Fibroblast of lung (primary cell): ENCODE data around the gene UTP11. TPM values are rescaled to one million over a fixed set of nuclear protein-coding genes. Genes with fewer than 3 reads are reported as not detected.

Experiments used
- DNase-seq, 2 donors: peaks; one replicate each; pipeline versions ENCODE4 v3.0.0 to v3.0.0-alpha.2; 2010; ENCODE audit warnings: low read depth in 2 of 2
- H2AFZ ChIP-seq: 2 replicates; pipeline ENCODE4 v1.5.1; 2012; ENCODE audit warnings: low read length, control low read depth, inconsistent platforms
- H3K27ac ChIP-seq: 2 replicates; pipeline ENCODE4 v1.5.1; 2011; ENCODE audit warnings: low read length, control low read depth; ENCODE audit not compliant: insufficient read depth
- H3K27me3 ChIP-seq: 2 replicates; pipeline ENCODE4 v1.5.1; 2011; ENCODE audit warnings: mild to moderate bottlenecking, low read length; ENCODE audit not compliant: control insufficient read depth, insufficient read depth
- H3K36me3 ChIP-seq: 2 replicates; pipeline ENCODE4 v1.5.1; 2011; ENCODE audit warnings: low read length; ENCODE audit not compliant: control insufficient read depth, insufficient read depth
- H3K4me1 ChIP-seq: 2 replicates; pipeline ENCODE4 v1.5.1; 2011; ENCODE audit warnings: low read length; ENCODE audit not compliant: control insufficient read depth, insufficient read depth; ENCODE audit errors: extremely low read depth
- H3K4me2 ChIP-seq: 2 replicates; pipeline ENCODE4 v1.5.1; 2011; ENCODE audit warnings: low read length, control low read depth; ENCODE audit not compliant: insufficient read depth; ENCODE audit errors: extremely low read depth
- H3K4me3 ChIP-seq, 4 experiments: fragments of 200-600 bp in 1 of 4; sonication (generic) in 1 of 4; replicated peaks in 1 of 4; 2 replicates each; pipeline ENCODE4 v1.5.1; 2011 to 2016; ENCODE audit warnings: low read length in 4 of 4, low read depth in 3 of 4, mild to moderate bottlenecking in 3 of 4, control low read depth in 2 of 4, inconsistent platforms in 1 of 4, mixed read lengths in 1 of 4; ENCODE audit not compliant: insufficient read depth in 1 of 4; ENCODE audit errors: control extremely low read depth in 1 of 4
- H3K79me2 ChIP-seq: 2 replicates; pipeline ENCODE4 v1.5.1; 2012; ENCODE audit warnings: mild to moderate bottlenecking, low read length, inconsistent platforms; ENCODE audit not compliant: control insufficient read depth, insufficient read depth
- H3K9ac ChIP-seq: 2 replicates; pipeline ENCODE4 v1.5.1; 2011; ENCODE audit warnings: mild to moderate bottlenecking, low read length, control low read depth; ENCODE audit not compliant: insufficient read depth
- H3K9me3 ChIP-seq: 2 replicates; pipeline ENCODE4 v1.5.1; 2012; ENCODE audit warnings: low read depth, low read length; ENCODE audit not compliant: control insufficient read depth, insufficient read depth
- H4K20me1 ChIP-seq: 2 replicates; pipeline ENCODE4 v1.5.1; 2011; ENCODE audit warnings: low read length; ENCODE audit not compliant: control insufficient read depth, insufficient read depth; ENCODE audit errors: extremely low read depth
- EZH2 ChIP-seq: IDR thresholded peaks from 2 replicates; pipeline ENCODE4 v1.5.1; 2012; ENCODE audit warnings: low read length, control low read depth, mild to moderate bottlenecking; ENCODE audit errors: missing control alignments
- polyA plus RNA-seq, 2 donors: library from polyadenylated mRNA; depleted of rRNA in 1 of 2; stranded (reverse) in 1 of 2; unstranded in 1 of 2; fragments of >200 nt; gene quantifications; 2 replicates each; pipeline ENCODE4 v1.2.1, GENCODE V29; 2011 to 2012; ENCODE audit warnings: missing spikeins in 1 of 2
- total RNA-seq: library from RNA; depleted of rRNA; stranded (reverse); fragments of >200 nt; gene quantifications from 2 replicates; pipeline ENCODE4 v1.2.1, GENCODE V29; 2014
- TF ChIP-seq, protein P1 (sequence below), 2 donors: IDR thresholded peaks in 1 of 2; conservative IDR thresholded peaks in 1 of 2; 1 replicate in 1 of 2; 2 replicates in 1 of 2; pipeline ENCODE4 v1.5.1; 2011 to 2012; ENCODE audit warnings: low read length in 2 of 2, control low read depth in 1 of 2, inconsistent platforms in 1 of 2, low read depth in 1 of 2, mild to moderate bottlenecking in 1 of 2

UTP11 gene
- total and polyA plus RNA-seq, 2 donors (not counting 1 experiment from before 2014, with no cell fraction given): 34.8 to 56.5 TPM

DNA sequence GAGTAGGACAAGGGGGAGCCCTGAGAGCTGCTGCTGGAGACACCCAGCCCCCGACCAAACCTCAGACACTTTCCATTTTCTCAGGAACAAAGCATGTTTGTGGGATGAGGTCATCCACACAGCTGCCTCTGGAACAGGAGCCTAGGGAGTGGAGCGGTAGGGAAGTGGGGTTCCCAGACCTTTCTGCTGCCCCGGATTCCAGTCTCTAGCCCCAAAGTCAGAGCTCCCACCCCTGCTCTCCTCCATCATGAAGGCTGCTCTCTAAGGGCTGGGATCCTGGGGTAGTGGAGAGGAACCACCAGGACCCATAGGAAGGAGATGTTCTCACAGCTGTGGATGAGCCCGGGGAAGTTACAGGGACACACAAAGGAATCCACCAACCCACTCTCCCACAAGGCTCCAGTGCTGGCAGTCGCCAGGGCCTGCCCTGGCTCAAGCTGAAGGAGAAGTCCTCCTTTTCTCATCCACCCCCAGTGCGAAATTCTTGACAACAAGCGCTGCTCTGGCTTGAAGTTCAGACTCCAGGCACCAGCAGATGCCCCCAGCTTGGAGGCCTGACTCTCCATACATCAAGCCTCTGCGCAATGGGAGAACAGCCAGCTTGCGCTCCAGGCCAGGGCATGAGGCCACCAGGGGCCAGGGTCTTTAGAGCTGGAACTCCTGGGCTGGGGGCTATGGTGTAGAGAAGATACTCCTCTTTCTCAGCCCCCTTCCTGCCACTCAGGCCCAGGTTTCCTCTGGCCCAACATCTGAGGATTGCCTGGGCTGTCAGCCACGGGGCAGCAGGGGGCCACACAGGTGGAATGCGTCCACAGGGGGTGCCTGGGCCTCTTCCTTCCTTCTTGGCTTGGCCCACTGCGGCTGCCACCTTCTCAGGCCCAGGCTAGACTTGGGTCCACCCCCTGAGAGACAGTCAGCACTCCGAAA is 11.7 kb upstream of the UTP11 start:
- Histone ChIP-seq H3K27me3 (no peaks in the 10 kb centered on the region), H3K36me3 (peaks cover 23% of the 10 kb centered on the region), H3K4me3 (peak overlapping the region in 2 of 4 experiments; percentile 10 to 41), H3K9ac (peak overlapping the region; percentile 49), H3K4me1 (peaks cover 48% of the 10 kb centered on the region), H3K9me3 (no peaks in the 10 kb centered on the region), H3K79me2 (peaks cover 55% of the 10 kb centered on the region), H3K4me2 (peak overlapping the region; percentile 15), H4K20me1 (no peaks in the 10 kb centered on the region), H3K27ac (peak overlapping the region; percentile 84), H2AFZ (no peak overlapping the region)
- TF ChIP-seq, protein P1, sequence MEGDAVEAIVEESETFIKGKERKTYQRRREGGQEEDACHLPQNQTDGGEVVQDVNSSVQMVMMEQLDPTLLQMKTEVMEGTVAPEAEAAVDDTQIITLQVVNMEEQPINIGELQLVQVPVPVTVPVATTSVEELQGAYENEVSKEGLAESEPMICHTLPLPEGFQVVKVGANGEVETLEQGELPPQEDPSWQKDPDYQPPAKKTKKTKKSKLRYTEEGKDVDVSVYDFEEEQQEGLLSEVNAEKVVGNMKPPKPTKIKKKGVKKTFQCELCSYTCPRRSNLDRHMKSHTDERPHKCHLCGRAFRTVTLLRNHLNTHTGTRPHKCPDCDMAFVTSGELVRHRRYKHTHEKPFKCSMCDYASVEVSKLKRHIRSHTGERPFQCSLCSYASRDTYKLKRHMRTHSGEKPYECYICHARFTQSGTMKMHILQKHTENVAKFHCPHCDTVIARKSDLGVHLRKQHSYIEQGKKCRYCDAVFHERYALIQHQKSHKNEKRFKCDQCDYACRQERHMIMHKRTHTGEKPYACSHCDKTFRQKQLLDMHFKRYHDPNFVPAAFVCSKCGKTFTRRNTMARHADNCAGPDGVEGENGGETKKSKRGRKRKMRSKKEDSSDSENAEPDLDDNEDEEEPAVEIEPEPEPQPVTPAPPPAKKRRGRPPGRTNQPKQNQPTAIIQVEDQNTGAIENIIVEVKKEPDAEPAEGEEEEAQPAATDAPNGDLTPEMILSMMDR (conservative IDR thresholded peaks at IDR 0.05 in 1 of 2, IDR thresholded peaks at IDR 0.05 in 1 of 2; ENCODE audit: low read depth in 1 of 2, low read length in 2 of 2): no peak
- no peak for TF ChIP-seq EZH2
- DNase-seq: peak; percentile 89 to 92

DNA sequence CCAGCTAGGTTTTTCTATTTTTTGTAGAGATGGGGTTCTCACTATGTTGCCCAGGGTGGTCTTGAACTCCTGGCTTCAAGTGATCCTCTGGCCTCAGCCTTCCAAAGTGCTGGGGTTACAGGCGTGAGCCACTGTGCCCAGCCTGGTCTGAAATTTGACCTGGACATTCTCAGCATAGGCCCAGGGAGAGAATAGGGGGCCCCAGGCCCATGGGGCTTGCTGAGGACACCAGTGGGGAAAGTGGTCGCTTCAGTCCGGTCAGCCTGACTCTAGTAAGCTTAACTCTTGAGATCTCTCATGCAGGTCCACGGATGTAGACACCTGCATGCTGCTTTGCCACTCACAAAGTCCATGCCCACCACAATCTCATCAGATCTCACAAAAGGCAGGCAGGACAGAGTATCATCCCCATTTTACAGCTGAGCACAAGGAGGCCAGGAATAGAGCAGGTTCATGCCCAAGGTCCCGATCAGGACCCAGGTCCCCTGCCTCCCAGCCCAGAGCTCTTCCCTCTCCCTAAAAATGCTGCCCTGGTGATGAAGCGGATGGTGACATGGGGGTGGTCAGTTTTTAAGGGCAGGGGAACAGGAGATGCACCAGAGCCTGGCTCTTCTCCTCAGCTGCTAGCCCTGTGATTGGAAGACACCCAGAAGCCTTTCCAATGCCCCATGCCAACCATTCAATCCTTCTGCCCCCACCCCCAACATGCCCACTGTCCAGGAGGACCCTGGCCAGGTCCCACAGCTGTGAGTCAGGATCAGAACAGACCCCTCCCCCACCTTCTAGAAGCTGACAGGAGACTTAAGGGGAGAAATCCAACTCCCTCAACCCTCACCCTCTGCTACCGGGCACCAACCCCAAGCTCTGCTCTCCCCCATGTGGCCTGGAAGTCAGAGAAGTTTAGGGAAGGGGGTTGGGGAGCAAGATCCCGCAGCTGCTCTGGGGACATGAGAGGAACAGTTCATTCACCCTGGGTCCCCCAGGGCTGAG is 9.0 kb upstream of the UTP11 start:
- peaks cover 7% of the 10 kb centered on the region for H3K36me3 ChIP-seq
- H4K20me1 ChIP-seq: no peaks in the 10 kb centered on the region
- H3K27me3 ChIP-seq: no peaks in the 10 kb centered on the region
- peak; percentile 46 to 61 for DNase-seq
- H3K79me2 ChIP-seq: peaks cover 45% of the 10 kb centered on the region
- H3K4me1 ChIP-seq: peaks cover 31% of the 10 kb centered on the region
- peak overlapping the region; percentile 80 for H3K27ac ChIP-seq
- peak overlapping the region; percentile 100 for H3K4me2 ChIP-seq
- peak overlapping the region; percentile 62 to 90 (median 86) for H3K4me3 ChIP-seq
- H3K9me3 ChIP-seq: no peaks in the 10 kb centered on the region
- TF ChIP-seq, protein P1 (conservative IDR thresholded peaks at IDR 0.05 in 1 of 2, IDR thresholded peaks at IDR 0.05 in 1 of 2; ENCODE audit: low read depth in 1 of 2, low read length in 2 of 2): no peak
- TF ChIP-seq EZH2: no peak
- H3K9ac ChIP-seq: peak overlapping the region; percentile 51
- H2AFZ ChIP-seq: no peak overlapping the region
